GM19351 (cell line): ENCODE data around the gene SPA17.

Source experiments
- ATAC-seq: cut with Tn5 transposase; IDR thresholded peaks from one replicate; pipeline ENCODE4 v1.9.1; 2021; ENCODE audit warnings: mild to moderate bottlenecking, moderate library complexity; ENCODE audit not compliant: unreplicated experiment

Gene SPA17

DNA sequence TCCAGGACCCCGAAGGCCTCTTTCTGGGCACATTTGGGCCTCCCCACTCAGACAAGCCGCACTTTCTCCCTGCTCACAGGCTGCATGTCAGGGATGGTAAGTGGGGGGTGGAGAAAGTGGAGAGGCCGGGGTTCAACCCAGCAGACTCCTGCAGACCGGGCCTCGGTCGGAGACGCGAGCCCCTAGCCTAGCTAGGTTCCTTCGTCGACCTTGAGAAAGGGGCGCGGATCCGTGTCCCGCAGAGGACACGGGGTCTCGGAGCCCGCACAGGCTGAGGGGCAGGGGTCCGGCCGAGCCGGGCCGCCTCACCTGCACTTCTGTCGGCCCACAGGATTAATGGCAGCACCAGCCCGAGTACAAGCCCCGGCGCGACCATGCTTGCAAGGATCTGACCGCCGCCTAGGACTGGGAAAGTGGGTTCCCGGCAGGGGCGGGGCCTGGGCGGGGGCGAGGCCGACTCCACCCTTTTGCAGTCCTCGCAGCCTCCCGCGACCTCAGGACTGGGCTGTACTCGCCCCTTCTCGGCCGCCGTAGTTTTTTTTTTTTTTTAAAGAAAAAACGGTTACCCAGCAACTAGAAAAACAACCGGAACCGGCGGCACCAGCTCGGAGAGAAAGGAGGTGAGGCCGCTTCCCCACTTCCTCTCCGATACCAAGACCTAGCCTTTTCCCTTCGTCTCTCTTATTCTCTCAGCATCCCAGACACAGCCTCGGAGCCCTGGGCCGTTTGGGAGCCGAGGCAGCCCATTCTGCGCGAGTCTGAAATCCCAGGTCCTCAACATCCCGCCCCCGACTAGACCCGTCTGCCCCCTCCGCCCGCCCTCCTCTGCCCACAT is at the start of gene SPA17, which contains the start of gene SIAE:
TSS of gene SPA17 (plus strand) at position 572 of the 835 bp plus-strand sequence. CDS start 1,361 bp downstream, outside the sequence.
TSS of gene SIAE (minus strand) at position 407 of the 835 bp plus-strand sequence. CDS start at position 376, 31 bp downstream.
- ATAC-seq, result peak; percentile 82

GRCh38 chr11:124625504-124626168 is 48.1 kb upstream of the SPA17 start:
- no peak for ATAC-seq

- no peak for ATAC-seq
These were observed 46.2 kb upstream of the SPA17 start for GRCh38 chr11:124627546-124627945.

- ATAC-seq, result no peak
These were observed 43.7 kb upstream of the SPA17 start for GRCh38 chr11:124629961-124630360.

- no peak for ATAC-seq
These were observed 40.3 kb upstream of the SPA17 start for GRCh38 chr11:124633355-124633754.

- no peak for ATAC-seq
These were observed 37.8 kb upstream of the SPA17 start for GRCh38 chr11:124635932-124636331.

DNA sequence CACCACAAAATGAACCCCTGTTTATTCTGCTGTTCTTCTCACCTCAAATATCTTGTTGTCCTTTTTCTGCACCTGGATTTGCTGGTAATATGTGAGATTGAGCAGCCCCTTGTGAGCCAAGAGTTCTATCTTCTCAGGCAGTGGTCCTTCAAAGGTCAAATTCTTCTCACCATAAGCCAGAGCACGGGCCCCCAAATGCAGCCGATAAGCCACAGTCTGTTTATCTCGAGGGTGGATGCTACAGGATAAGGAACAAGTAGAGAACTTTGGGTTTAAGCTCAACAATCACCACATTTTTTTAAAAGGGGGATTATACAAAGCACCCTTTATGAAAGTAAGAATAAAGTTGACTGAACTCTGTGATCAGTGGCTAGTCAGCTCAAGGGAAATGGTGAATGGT is 35.2 kb upstream of the SPA17 start:
- no peak for ATAC-seq

DNA sequence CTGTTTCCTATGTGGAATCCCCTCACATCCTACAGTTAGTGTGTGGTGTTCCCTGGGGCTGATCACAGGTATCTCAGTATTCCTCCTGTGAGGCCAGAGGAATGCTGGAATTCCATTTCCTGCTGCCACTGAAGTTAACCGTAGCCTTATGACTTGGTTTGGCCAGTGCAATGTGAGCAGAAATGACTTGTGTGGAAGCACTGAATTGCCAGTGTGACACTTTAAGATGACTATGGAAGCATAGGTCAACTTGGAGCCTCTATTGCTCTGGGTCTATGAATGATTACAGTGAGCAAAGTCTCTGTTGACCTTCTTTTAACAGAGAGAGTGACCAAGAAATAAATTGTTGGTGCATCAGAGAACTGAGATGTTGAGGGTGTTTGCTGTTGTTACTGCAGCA is 34.5 kb upstream of the SPA17 start:
- no peak for ATAC-seq

GRCh38 chr11:124640666-124641065 is 33.0 kb upstream of the SPA17 start:
- no peak for ATAC-seq

- ATAC-seq, result no peak
These were observed 31.1 kb upstream of the SPA17 start for GRCh38 chr11:124642628-124643027.

GRCh38 chr11:124643042-124643604 is 30.6 kb upstream of the SPA17 start:
- no peak for ATAC-seq

DNA sequence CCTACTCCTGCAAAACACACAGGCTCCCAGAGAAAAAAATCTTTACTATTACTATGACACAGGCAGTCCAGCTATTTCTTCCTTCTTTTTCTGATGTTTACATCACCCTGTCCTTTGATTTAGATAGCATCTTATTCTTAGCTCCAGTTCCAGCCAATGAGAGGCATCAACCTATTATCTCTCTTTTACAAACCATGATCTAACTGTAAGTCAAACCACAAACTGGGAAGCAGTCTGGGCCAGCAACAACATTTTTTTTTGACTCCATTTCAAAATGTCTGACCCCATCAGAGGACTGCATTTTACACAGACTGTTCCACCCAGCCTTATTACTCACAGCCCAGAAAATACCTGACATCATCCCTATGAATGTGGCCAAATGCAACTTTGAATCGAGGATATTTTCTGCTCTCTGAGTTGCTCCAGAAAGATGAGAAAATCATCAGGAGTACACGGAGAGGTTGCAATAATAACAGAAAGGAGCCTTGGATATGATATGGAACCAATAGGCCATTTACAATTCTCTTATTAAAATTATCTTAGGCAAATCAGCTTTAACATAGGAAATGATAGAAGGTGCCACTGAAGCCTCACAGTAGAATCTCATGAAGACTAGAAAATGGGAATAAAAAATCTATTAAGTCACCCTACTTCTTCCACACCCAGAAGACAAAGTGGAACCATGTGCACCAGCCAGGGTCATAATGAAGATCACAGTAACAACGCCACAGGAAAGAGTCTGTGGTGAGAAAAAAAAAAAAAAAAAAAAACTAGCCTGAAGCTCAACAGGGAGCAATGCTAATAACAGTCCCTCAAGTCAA is 29.9 kb upstream of the SPA17 start:
- ATAC-seq, result no peak

DNA sequence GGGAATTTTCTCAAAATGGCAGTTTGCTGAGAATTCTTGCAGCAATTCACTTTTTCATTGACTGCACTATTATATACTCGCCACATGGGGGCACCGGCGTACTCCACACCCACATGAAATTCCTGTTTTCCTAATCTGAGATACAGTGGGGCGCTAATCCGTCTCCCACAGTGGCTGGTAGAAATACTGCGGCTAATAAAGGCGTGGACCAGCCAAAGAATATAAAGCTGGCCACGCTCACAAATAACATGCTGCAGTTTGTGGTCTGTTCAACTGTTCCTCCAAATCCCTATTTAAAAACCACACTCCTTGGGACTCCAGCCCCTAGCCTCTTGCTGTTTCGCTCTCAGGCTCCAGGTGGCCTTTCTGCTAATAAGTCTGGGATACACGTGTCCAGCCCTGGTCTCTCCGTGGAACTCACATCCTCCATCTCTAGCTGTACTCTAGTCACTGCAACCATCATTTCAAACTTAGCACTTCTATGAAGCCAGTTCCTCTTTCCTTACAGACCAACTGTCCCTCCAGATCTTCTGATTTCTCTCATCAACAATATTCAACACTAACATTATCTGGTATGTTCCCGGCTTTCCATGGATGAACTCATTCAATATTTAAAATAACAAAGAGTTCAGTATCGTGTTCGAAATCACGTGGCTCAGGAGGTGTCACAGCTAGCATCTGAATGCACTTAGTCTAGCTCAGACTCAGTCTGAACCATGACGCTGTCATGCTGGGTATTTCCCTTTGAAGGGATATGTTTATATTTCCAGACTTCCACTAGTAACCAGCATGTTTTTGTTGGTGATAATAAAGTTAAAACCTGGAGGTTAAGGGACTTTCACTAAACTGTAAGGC is 29.1 kb upstream of the SPA17 start:
- ATAC-seq, result peak; percentile 69

GRCh38 chr11:124646148-124646547 is 27.6 kb upstream of the SPA17 start:
- peak; percentile 60 for ATAC-seq

GRCh38 chr11:124648610-124649009 is 25.1 kb upstream of the SPA17 start:
- no peak for ATAC-seq

DNA sequence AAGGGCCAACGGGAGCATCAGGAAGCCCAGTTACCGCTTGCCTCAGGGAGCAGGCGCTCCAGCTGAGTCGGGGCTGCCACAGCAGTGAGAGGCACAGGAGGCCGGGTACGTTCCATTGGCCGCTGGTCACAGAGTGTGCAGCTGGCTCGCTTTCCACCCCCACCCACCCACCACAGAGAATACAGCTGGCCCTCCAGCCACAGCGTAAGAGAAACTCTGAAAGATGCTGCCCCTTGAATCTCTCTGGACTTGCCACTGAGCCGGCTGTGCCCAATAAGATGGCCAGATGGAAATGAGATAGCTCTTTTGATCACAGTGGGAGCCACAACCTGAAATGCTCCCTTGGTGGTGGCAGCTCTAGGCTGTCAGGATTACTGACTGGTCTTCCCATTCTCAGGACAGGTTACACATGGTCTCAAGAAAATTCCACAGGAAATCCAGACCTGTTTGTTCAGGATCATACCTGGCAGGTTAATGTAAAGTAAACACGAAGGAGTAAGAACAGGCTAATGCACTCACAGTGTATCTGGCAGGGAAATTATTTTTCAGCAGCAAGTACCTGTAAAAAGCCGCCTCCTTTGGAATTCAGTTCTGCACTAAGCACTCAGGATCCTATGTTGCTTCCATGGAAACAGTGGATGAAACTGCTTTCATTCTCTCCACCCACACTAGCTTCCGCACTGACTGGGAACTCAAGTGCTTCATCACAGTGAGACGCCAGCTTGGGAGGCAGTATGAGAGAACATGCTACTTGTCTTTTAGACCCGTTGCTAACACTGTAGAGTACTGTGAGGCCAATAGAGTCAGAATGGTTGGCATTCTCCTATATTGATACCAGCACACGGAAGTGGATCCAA is 16.7 kb upstream of the SPA17 start:
- no peak for ATAC-seq

DNA sequence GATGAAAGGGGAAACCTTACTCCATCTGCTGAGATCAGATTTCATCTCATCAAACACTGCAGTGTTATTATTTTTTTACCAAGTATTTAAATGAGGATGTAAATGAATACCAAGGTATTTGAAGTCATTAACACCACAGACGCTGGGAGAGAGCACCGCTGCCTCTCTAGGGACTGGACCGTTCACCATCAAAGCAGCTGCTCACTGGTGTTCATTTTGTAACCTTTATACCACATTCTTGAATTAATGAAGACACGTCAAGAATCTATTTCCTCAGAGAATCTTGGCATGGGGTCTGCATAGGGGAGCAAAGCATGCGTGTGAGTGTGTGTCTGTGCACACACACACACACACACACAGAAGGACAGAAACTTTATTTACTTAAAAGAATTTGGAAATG is 15.8 kb upstream of the SPA17 start:
- no peak for ATAC-seq

DNA sequence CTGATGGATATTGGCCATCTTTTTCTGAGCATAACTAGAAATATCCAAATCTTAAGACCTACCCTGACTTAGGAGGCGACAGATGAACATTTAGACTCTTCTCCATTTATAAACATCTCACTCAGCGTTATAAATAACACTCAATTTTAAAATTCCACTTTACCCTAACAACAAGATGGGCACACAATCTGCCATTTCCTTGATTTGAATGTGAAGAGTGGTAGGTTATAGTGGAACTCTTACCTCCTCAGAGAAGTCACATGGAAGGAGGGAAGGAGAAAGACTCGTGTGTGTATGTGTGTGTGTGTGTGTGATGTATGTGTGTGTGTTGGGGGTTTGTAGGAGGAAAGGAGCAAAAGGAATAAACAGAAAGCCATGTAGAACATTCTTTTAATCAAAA is 15.2 kb upstream of the SPA17 start:
- ATAC-seq, result no peak

- ATAC-seq, result no peak
These were observed 14.7 kb upstream of the SPA17 start for GRCh38 chr11:124658986-124659385.
